Middle frontal gyrus (tissue), 1 donor: Measurements from ENCODE around the gene FAM234A.

Experiments used
- DNase-seq: peaks from one replicate; pipeline ENCODE4 v3.0.0-alpha.2; 2015; ENCODE audit warnings: low spot score; ENCODE audit errors: extremely low spot score

Gene FAM234A

GRCh38 chr16:280991-281659 is 46.5 kb downstream of the FAM234A start:
- DNase-seq, result no peak

- no peak for DNase-seq
Measured at GRCh38 chr16:281660-282255, 47.1 kb downstream of the FAM234A start.

GRCh38 chr16:282491-282890 is 47.9 kb downstream of the FAM234A start:
- DNase-seq, result no peak

GRCh38 chr16:283033-283805 is 48.6 kb downstream of the FAM234A start, which contains the start of gene PDIA2:
PDIA2 (plus strand) TSS chr16:283164; CDS start chr16:283170, 6 bp downstream.
- DNase-seq, result no peak

GRCh38 chr16:284204-285120 is 49.8 kb downstream of the FAM234A start:
- DNase-seq, result no peak

GRCh38 chr16:285146-286055 is 50.8 kb downstream of the FAM234A start:
- DNase-seq, result no peak

- no peak for DNase-seq
Measured at GRCh38 chr16:286491-287297, 52.1 kb downstream of the FAM234A start.

- no peak for DNase-seq
Measured at GRCh38 chr16:287298-287811, 52.7 kb downstream of the FAM234A start.

- DNase-seq, result no peak
Measured at GRCh38 chr16:287981-288920, 53.6 kb downstream of the FAM234A start.

GRCh38 chr16:289395-289997 is 54.9 kb downstream of the FAM234A start:
- DNase-seq, result no peak

- no peak for DNase-seq
Measured at GRCh38 chr16:290015-290680, 55.5 kb downstream of the FAM234A start.

GRCh38 chr16:290681-291405 is 56.2 kb downstream of the FAM234A start:
- no peak for DNase-seq

GRCh38 chr16:291539-291938 is 56.9 kb downstream of the FAM234A start:
- DNase-seq, result no peak

- DNase-seq, result no peak
Measured at GRCh38 chr16:293043-293775, 58.6 kb downstream of the FAM234A start.

GRCh38 chr16:296276-296675 is 61.7 kb downstream of the FAM234A start:
- DNase-seq, result no peak
